ENCODE results near the gene COL19A1.
"Not testable (repeated sequence)": the region's sequence is repeated elsewhere in the genome, so short reads cannot be mapped to it uniquely, and the experiment has no call there.

The COL19A1 gene

DNA sequence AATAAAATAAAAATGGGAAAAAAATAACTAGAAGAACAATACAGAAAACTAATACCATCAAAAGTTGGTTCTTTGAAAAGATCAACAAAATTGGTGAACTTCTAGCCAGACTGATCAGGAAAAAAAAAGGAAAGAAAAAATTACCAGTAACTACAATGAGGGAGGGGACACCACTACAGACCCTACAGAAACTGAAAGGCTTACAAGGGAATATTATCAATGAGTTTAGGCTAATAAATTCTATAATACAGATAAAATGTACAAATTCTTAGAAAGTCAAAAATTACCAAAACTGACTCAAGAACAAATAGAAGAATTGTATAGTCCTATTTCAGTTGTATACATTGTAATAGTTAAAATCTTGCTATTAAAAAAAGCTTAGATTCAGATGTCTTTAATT, 141.8 kb downstream of the COL19A1 start:
- Histone ChIP-seq H3K27me3 (ENCODE audit: insufficient read depth, poor library complexity, severe bottlenecking) (no peaks in the 10 kb centered on the region), H3K36me3 (ENCODE audit: low read depth) (no peaks in the 10 kb centered on the region), H3K27ac (ENCODE audit: poor library complexity, severe bottlenecking) (no peak overlapping the region), H3K9me3 (ENCODE audit: severe bottlenecking) (no peaks in the 10 kb centered on the region), H3K4me1 (ENCODE audit: insufficient read depth, poor library complexity, severe bottlenecking) (no peaks in the 10 kb centered on the region), H3K4me3 (ENCODE audit: severe bottlenecking) (no peak overlapping the region)
- ATAC-seq (ENCODE audit: low read depth), result no peak
- TF ChIP-seq, protein P1, sequence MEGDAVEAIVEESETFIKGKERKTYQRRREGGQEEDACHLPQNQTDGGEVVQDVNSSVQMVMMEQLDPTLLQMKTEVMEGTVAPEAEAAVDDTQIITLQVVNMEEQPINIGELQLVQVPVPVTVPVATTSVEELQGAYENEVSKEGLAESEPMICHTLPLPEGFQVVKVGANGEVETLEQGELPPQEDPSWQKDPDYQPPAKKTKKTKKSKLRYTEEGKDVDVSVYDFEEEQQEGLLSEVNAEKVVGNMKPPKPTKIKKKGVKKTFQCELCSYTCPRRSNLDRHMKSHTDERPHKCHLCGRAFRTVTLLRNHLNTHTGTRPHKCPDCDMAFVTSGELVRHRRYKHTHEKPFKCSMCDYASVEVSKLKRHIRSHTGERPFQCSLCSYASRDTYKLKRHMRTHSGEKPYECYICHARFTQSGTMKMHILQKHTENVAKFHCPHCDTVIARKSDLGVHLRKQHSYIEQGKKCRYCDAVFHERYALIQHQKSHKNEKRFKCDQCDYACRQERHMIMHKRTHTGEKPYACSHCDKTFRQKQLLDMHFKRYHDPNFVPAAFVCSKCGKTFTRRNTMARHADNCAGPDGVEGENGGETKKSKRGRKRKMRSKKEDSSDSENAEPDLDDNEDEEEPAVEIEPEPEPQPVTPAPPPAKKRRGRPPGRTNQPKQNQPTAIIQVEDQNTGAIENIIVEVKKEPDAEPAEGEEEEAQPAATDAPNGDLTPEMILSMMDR (IDR thresholded peaks at IDR 0.05; ENCODE audit: poor library complexity, severe bottlenecking), result no peak
- DNase-seq (ENCODE audit: low spot score), result no peak

DNA sequence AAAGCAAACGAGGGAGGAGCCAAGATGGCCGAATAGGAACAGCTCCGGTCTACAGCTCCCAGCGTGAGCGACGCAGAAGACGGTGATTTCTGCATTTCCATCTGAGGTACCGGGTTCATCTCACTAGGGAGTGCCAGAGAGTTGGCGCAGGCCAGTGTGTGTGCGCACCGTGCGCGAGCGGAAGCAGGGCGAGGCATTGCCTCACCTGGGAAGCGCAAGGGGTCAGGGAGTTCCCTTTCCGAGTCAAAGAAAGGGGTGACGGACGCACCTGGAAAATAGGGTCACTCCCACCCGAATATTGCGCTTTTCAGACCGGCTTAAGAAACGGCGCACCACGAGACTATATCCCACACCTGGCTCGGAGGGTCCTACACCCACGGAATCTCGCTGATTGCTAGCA, 144.0 kb downstream of the COL19A1 start:
- H3K27ac ChIP-seq (ENCODE audit: poor library complexity, severe bottlenecking); ATAC-seq (ENCODE audit: low read depth); H3K9me3 ChIP-seq (ENCODE audit: severe bottlenecking); H3K27me3 ChIP-seq (ENCODE audit: insufficient read depth, poor library complexity, severe bottlenecking); H3K4me3 ChIP-seq (ENCODE audit: severe bottlenecking); H3K36me3 ChIP-seq (ENCODE audit: low read depth); DNase-seq (ENCODE audit: low spot score); H3K4me1 ChIP-seq (ENCODE audit: insufficient read depth, poor library complexity, severe bottlenecking): not testable (repeated sequence)

- not testable (repeated sequence) for H3K36me3 ChIP-seq (ENCODE audit: low read depth); H3K4me3 ChIP-seq (ENCODE audit: severe bottlenecking); H3K9me3 ChIP-seq (ENCODE audit: severe bottlenecking); H3K27me3 ChIP-seq (ENCODE audit: insufficient read depth, poor library complexity, severe bottlenecking); DNase-seq (ENCODE audit: low spot score); H3K27ac ChIP-seq (ENCODE audit: poor library complexity, severe bottlenecking); ATAC-seq (ENCODE audit: low read depth); H3K4me1 ChIP-seq (ENCODE audit: insufficient read depth, poor library complexity, severe bottlenecking)
Observed at GRCh38 chr6:70023201-70023600, 156.8 kb downstream of the COL19A1 start.

- DNase-seq (ENCODE audit: low spot score), result no peak
- Histone ChIP-seq H3K27ac (ENCODE audit: poor library complexity, severe bottlenecking) (no peak overlapping the region), H3K4me3 (ENCODE audit: severe bottlenecking) (no peak overlapping the region), H3K27me3 (ENCODE audit: insufficient read depth, poor library complexity, severe bottlenecking) (no peaks in the 10 kb centered on the region), H3K9me3 (ENCODE audit: severe bottlenecking) (no peaks in the 10 kb centered on the region), H3K36me3 (ENCODE audit: low read depth) (no peaks in the 10 kb centered on the region), H3K4me1 (ENCODE audit: insufficient read depth, poor library complexity, severe bottlenecking) (no peaks in the 10 kb centered on the region)
- ATAC-seq (ENCODE audit: low read depth), result no peak
- TF ChIP-seq, protein P1 (IDR thresholded peaks at IDR 0.05; ENCODE audit: poor library complexity, severe bottlenecking), result no peak
Observed at GRCh38 chr6:70028246-70028645, 161.9 kb downstream of the COL19A1 start.

DNA sequence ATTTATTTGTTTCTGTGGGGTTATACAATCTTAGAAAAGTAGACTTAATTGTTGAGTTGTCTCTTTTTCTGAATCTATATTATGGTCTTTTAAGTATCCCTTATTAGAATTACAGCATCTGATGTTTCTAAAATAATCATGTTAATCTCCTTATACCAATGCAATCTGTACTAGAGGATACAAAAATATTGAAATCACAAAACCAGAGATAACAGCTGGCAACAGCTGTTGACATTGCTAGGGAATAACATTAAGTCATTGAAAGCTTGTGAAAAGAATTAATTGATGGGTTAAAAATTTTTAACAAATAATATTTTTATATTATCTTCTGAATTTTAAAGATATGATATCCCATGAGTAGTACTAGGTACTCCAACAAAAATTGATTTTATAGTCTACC, 162.6 kb downstream of the COL19A1 start:
- no peaks in the 10 kb centered on the region for H3K4me1 ChIP-seq (ENCODE audit: insufficient read depth, poor library complexity, severe bottlenecking)
- H3K27me3 ChIP-seq (ENCODE audit: insufficient read depth, poor library complexity, severe bottlenecking), result no peaks in the 10 kb centered on the region
- no peaks in the 10 kb centered on the region for H3K36me3 ChIP-seq (ENCODE audit: low read depth)
- DNase-seq (ENCODE audit: low spot score), result no peak
- H3K27ac ChIP-seq (ENCODE audit: poor library complexity, severe bottlenecking), result no peak overlapping the region
- no peaks in the 10 kb centered on the region for H3K9me3 ChIP-seq (ENCODE audit: severe bottlenecking)
- ATAC-seq (ENCODE audit: low read depth), result no peak
- H3K4me3 ChIP-seq (ENCODE audit: severe bottlenecking), result no peak overlapping the region
- TF ChIP-seq, protein P1 (IDR thresholded peaks at IDR 0.05; ENCODE audit: poor library complexity, severe bottlenecking), result no peak

DNA sequence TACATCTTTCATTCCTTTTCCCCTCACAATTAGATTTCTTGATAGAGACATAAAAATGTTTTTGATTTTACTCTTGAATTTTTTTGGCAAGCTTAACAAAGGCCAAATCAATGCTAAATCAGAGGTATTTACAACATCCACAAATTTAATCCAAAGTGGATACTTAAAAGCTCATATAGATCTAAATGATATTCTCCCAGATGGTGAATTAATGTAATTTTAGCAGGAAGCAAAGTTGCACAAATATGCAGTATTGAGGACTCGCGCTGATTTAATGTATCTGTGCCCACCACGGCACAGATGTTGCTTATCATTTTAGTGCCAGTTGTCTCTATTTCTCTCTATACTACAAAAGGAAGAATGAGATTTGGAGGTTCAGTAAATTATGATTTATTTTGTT, 167.4 kb downstream of the COL19A1 start:
- no peak for ATAC-seq (ENCODE audit: low read depth)
- Histone ChIP-seq H3K27ac (ENCODE audit: poor library complexity, severe bottlenecking) (no peak overlapping the region), H3K4me3 (ENCODE audit: severe bottlenecking) (no peak overlapping the region), H3K4me1 (ENCODE audit: insufficient read depth, poor library complexity, severe bottlenecking) (no peaks in the 10 kb centered on the region), H3K27me3 (ENCODE audit: insufficient read depth, poor library complexity, severe bottlenecking) (peaks cover 6% of the 10 kb centered on the region), H3K9me3 (ENCODE audit: severe bottlenecking) (no peaks in the 10 kb centered on the region), H3K36me3 (ENCODE audit: low read depth) (no peaks in the 10 kb centered on the region)
- TF ChIP-seq, protein P1 (IDR thresholded peaks at IDR 0.05; ENCODE audit: poor library complexity, severe bottlenecking), result no peak
- DNase-seq (ENCODE audit: low spot score), result no peak

Data from RWPE2 (cell line).